Measurements from ENCODE around the gene PLD3. TPM values are rescaled to one million over a fixed set of nuclear protein-coding genes. Genes with fewer than 3 reads are reported as not detected.

PLD3 gene, protein sequence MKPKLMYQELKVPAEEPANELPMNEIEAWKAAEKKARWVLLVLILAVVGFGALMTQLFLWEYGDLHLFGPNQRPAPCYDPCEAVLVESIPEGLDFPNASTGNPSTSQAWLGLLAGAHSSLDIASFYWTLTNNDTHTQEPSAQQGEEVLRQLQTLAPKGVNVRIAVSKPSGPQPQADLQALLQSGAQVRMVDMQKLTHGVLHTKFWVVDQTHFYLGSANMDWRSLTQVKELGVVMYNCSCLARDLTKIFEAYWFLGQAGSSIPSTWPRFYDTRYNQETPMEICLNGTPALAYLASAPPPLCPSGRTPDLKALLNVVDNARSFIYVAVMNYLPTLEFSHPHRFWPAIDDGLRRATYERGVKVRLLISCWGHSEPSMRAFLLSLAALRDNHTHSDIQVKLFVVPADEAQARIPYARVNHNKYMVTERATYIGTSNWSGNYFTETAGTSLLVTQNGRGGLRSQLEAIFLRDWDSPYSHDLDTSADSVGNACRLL
- total RNA-seq (2022; extraction: Qiagen RNA extraction): 245 to 279 TPM (median 256 TPM) in 5 replicates

DNA sequence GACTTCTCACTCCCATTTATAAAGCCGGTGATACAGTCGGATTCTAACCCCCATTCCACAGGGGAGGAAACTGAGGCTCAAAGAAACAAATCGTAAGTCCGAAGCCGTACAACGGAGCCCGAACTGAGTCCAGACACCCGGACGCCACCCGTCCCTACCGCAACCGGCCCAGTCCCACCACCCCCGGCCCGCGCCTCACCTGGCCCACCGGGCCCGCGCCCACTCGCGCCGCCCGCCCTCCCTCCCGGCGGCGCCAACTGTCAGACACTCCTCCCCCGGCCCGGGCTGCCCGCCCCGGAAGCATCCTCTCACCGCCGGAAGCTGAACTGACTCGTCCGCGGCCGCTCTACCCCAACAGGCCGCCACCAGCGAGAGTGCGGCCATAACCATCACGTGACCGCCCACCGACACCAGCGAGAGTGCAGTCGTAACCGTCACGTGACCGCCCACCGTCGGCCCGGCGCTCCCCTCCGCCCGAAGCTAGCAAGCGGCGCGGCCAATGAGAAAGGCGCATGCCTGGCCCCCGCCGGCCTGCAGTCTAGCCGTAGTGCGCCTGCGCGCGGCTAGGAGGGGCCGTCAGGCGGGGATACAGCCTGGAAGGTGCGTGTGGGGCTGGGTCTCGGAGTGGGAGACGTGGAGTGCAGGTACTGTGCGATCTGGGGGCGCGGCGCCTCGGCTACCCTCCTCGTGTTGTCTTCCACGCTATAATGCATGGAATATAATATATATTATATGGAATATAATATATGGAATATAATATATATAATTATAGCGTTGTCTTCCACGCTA is at the start of gene PLD3, which contains the start of gene C19orf47:
PLD3 (plus strand) TSS at position 571 of the 789 bp plus-strand sequence. CDS start 17,789 bp downstream, outside the sequence.
C19orf47 (minus strand) TSS at position 273 of the 789 bp plus-strand sequence. CDS start 6,540 bp downstream, outside the sequence.

DNA sequence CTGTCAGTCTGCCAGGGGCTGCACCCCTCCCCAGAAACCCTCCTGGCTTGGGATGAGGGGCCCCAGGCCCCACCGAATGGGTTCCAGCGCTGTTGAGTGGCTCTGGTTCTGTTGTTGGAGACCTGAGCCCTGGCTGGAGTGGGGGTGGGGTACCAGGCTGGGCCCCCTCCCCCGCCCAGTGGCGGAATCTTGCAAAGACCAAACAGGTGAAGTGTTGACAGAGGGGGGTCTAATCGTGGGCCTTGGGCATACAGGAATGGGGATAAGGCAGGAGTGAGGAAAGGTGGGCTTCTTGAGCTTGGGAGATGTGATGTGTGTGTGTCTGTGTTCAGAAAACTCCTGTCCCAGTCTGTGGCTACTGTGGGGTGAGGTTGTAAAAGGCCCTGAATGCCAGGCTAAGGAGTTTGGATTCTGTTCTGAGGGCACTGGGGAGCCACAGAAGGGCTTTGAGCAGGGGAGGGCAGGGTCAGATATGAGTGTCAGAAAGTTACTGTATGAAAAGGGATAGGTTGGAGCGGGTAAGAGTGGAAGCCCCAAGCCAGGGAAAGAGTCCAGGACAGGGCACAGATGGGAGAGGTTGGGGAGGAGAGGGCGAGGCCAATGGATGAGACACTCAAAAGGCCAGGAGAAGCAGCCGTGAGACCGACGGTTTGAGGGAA is 41.7 kb downstream of the PLD3 start, which contains the start of gene HIPK4:
HIPK4 (minus strand) TSS at position 98 of the 659 bp plus-strand sequence. CDS start 279 bp downstream, outside the sequence.

DNA sequence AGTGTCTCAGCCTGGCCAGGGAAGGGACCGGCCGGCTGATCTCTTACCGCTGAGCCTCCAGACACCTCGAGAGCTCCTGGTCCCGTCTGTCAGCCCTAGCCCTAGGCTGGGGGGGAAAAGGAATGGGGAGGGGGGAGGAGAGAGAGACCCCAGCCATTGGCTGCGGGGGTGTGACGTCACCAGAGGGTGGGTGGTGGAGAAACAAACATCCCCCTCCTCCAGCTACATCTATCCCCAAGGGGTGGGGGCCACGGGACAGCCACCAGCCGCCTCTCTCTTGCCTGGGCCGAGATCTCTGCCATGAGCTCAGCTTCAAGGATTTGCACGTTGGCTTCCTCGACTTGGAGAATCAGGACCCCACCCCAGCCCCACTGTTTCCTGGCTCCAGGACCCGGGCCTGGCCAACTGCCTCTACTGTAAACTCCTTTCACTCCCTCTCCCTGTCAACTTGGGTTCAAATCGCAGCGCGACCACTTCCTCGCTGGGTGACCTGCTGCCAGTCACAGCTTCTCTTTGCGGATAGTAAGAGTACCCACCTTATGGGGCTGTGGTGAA is 64.9 kb downstream of the PLD3 start, which contains the start of gene PRX:
PRX (minus strand) TSS at position 88 of the 555 bp plus-strand sequence. CDS start 5,446 bp downstream, outside the sequence.

DNA sequence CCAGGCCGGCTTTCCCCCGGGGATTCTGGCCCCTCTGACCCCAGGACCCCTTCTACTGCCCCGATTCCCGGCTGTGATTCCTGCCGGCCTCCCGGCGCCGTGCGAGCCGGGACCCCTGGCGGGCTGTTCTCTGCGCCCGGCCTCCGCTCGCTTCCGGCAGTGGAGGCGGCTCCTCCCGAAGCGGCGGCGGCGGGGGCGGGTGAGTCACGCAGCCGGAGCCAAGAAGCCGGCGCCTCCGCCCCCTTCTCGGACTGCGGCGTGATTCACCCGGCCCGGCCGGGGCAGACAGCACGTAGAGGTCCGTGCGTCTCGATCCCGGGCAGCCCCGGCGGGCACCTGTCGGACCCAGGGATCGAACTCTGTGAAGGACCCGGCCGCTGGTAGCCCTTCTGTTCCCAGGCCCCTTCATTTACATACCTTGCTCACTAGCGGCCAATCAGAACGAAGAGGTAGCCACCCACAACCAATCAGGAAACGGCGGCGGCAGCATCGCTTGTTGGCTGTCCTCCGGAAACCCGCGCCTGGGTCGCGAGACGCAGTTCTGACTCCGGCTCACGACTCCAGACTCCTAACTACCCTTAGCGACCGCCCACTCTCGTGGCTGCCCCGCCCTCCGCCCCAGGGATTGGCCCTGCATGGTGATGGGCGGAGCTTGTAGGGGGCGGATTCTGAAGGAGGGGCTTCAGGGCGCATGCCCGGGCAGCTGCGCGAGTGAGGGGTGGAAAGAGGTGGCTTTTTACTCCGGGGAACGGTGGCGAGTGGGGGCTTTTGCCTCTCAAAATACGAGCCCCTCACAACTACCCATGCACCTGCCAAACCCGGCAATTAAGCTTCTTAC is 77.2 kb downstream of the PLD3 start, which contains the start of gene SERTAD1:
SERTAD1 (minus strand) TSS at position 543 of the 838 bp plus-strand sequence. CDS start 2,446 bp downstream, outside the sequence.

Other genes starting within 250 kb of the PLD3 start
- gene MAP3K10, start 157.3 kb upstream of the PLD3 start, total RNA-seq (2022; extraction: Qiagen RNA extraction): 10.8 to 16.1 TPM (median 13.6 TPM) in 5 replicates
- 0.25 to 0.54 TPM (median 0.32 TPM) in 5 replicates for gene TTC9B, start 130.3 kb upstream of the PLD3 start, total RNA-seq (2022; extraction: Qiagen RNA extraction)
- gene CCNP, start 122.0 kb upstream of the PLD3 start, total RNA-seq (2022; extraction: Qiagen RNA extraction): 0.11 to 0.41 TPM (median 0.25 TPM) in 5 replicates
- 113 to 203 TPM (median 198 TPM) in 5 replicates for gene AKT2, start 63.4 kb upstream of the PLD3 start, total RNA-seq (2022; extraction: Qiagen RNA extraction)
- gene C19orf47, start 298 bp upstream of the PLD3 start, total RNA-seq (2022; extraction: Qiagen RNA extraction): 23.8 to 33.1 TPM (median 31.5 TPM) in 5 replicates
- gene HIPK4, start 41.5 kb downstream of the PLD3 start, total RNA-seq (2022; extraction: Qiagen RNA extraction): 0.16 to 0.39 TPM (median 0.35 TPM) in 5 replicates
- gene PRX, start 64.7 kb downstream of the PLD3 start, total RNA-seq (2022; extraction: Qiagen RNA extraction): 1.2 to 1.3 TPM (median 1.3 TPM) in 5 replicates
- 24.4 to 31.9 TPM (median 26.1 TPM) in 5 replicates for gene SERTAD1, start 77.3 kb downstream of the PLD3 start, total RNA-seq (2022; extraction: Qiagen RNA extraction)
- 36.9 to 48.9 TPM (median 44.2 TPM) in 5 replicates for gene SERTAD3, start 95.6 kb downstream of the PLD3 start, total RNA-seq (2022; extraction: Qiagen RNA extraction)
- gene BLVRB, start 117.0 kb downstream of the PLD3 start, total RNA-seq (2022; extraction: Qiagen RNA extraction): 242 to 310 TPM (median 270 TPM) in 5 replicates
- 0.41 to 0.73 TPM (median 0.66 TPM) in 5 replicates for gene SPTBN4, start 118.3 kb downstream of the PLD3 start, total RNA-seq (2022; extraction: Qiagen RNA extraction)
- 93.3 to 152 TPM (median 136 TPM) in 5 replicates for gene SHKBP1, start 228.2 kb downstream of the PLD3 start, total RNA-seq (2022; extraction: Qiagen RNA extraction)

All from A549 treated with dexamethasone at 1 μM for 4 hours (cell line).